ENCODE results near the gene TNFSF8.

The TNFSF8 gene

DNA sequence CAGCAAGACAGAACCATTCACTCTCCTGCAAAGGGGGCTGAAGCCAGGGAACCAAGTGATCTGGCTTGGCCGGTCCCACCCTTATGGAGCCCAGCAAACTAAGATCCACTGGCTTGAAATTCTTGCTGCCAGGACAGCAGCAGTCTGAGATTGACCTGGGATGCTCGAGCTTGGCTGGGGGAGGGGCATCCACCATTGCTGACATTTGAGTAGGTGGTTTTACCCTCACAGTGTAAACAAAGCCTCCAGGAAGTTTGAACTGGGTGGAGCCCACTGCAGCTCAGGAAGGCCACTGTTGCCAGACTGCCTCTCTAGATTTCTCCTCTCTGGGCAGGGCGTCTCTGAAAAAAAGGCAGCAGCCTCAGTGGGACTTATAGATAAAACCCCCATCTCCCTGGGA, 60.5 kb downstream of the TNFSF8 start:
- no peak for DNase-seq (ENCODE audit: low read depth)

DNA sequence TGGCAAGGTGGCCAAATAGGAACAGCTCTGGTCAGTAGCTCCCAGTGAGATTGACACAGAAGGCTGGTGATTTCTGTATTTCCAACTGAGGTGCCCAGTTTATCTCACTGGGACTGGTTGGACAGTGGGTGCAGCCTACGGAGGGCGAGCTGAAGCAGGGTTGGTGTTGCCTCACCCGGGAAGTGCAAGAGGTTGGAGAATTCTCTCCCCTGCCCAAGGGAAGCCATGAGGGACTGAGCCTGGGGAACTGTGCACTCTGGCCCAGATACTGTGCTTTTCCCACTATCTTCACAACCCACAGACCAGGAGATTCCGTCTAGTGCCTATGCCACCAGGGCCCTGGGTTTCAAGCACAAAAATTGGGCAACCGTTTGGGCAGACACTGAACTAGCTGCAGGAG, 61.0 kb downstream of the TNFSF8 start:
- no peak for DNase-seq (ENCODE audit: low read depth)

DNA sequence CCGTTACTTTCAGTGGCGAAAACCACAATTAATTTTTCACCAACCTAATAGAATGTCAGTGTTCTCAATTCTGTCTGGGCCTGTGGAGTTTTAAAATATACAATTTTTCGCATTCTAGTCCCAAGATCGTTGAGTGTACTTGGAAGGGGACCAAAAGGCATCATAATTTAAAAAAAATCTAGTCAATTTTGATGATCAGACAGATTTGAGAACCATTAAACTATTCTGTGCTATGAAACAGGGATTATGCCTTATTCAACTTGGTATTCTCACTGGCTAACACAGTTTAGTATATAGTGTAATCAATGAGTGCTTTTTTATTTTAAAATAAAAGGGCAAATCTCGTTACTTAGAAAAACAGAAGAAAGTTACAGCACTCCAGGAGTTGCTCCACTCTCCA, 63.1 kb downstream of the TNFSF8 start:
- no peak for DNase-seq (ENCODE audit: low read depth)

DNA sequence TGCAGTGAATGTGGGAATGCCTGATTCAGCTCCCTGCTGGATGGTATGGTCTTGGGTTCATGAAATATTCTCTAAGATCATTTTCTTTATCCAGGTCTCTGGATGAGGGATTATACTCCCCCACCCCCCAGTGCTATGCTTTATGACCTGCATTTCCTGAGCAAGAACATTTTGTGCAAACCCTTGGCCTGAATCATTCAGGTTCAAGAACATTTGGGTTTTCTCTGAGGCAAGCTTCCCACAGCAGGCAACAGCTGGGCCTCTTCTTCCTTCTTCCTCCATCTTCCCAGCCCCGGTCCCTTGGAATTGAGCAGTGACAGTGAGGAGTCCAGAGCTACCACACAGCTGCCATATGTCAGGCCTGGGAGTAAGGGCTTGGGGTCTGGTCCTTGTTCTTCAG, 65.9 kb downstream of the TNFSF8 start:
- DNase-seq (ENCODE audit: low read depth) = no peak

DNA sequence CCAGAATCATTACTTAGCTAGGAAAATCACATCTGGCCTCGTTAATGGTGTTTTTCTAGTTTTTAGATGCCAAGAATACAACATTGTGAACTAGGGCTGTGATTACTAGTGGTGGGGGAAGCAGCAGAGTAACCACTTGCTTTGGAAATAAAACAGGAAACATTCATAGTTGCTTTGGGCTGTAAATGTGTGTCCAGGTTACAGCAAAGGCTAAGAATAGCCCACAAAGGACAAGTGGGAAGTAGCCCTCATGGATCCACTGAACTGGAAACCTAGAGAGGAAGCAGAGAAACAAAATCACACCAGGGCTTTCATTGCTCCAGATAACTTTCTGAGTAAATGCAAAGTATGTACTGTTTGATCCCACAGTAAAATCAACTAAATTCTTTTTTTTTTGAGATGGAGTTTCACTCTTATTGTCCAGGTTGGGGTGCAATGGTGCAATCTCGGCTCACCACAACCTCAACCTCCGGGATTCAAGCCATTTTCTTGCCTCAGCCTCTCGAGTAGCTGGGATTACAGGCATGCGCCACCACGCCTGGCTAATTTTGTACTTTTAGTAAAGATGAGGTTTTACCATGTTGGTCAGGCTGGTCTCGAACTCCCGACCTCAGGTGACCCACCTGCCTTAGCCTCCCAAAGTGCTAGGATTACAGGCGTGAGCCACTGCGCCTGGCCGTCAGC, 68.3 kb downstream of the TNFSF8 start:
- DNase-seq (ENCODE audit: low read depth) = no peak

DNA sequence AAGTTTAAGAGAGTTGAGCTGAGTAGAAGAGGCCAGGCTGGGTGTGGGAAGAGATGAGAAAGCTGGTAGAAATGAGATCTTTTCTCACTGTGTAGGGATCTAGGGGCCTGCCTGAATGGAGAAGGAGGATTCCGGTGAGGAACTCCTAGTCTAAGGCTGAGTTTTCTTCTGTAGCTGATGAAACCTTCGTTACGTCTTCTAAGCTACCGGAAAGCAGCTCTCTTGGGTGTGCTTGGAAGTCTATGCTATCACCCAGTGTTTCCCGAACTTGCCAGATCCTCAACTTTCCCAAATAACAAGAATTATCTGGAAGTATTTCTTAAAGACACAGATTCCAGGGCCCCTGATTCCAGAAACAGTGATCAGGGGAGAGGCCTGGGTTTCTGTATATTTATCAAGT, 69.1 kb downstream of the TNFSF8 start:
- DNase-seq (ENCODE audit: low read depth) = no peak

DNA sequence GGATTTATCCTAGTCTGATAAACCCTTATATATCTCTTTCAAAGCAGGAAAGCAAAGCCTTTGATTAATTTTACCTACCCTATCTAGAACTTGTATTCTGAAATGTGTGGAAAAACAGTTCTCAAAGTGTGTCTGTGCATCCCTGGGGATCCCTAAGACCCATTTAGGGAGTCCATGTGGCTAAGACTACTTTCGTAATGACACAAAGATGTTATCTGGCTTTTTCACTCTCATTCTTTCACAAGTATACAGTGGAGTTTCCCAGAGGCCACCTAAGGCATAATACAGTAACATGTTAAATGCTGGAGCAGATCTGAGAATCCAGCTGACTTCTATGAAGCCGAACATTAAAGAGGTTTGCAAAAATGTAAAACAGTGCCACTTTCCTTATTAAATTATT, 70.2 kb downstream of the TNFSF8 start:
- DNase-seq (ENCODE audit: low read depth) = no peak

DNA sequence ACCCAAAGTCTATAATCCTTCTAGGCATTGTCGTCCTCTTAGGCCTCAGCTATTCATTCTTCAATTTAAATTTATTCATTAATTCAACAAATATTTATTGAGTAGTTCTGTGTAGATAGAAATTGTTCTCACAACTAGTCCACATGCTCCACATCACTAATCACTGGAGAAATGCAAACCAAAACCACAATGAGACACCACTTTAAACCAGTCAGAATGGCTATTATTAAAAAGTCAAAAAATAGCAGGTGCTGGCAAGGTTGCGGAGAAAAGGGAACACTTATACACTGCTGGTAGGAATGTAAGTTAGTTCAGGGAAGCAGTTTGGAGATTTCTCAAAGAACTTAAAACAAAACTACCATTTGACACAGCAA, 73.5 kb downstream of the TNFSF8 start:
- peak; percentile 50 for DNase-seq (ENCODE audit: low read depth)

DNA sequence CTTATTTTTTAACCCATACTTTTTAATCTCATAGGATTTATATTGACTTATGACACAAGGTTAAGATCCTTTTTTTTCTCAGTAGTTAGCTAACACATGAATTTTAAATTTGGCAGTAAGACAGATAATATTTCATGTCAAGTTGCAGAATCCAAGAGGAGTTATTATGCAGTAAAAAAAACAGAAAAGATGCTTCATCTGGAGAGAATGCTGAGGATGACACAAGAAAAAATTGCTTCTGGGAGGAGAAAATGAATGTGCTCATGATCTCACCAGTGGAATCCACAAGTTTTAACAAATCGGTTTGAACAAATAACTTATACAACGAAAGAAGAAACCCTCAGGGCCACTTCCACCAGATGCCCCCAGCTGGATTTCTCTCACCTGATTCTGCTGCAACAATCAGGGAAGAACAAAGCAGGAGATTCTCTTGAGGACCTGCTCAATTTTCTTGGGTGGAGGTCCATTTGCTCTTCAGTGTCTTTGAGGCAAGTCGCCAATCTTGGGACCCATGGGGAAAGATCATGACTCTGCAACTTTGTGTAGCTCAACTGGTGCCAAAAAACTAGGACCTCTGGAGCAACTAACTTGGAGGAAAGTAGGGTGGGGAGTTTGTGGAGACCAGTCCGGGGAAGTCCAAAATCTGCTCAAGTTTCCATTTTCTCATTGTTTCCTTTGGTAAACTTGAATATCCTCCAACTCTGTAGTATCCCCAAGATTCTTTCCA, 74.0 kb downstream of the TNFSF8 start:
- peak; percentile 90 for DNase-seq (ENCODE audit: low read depth)

DNA sequence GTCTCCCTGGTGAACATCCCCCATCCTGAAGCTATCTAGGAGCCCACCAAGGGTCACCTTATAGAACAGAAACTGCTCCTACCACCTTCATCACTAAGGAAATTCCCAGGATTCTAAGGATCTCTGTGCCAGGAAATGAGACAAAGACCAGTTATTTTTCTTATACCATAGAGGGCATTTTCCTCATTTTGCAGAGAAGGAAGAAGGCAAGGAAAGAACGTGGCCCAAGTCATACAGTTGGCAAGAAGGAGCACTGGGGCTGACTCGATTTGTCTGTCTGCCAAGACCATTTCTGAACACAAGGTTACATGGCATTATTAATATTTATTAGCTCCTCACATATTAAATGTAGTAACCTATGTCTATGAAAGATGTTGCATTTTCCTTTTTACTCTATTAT, 74.9 kb downstream of the TNFSF8 start:
- DNase-seq (ENCODE audit: low read depth) = peak; percentile 31

DNA sequence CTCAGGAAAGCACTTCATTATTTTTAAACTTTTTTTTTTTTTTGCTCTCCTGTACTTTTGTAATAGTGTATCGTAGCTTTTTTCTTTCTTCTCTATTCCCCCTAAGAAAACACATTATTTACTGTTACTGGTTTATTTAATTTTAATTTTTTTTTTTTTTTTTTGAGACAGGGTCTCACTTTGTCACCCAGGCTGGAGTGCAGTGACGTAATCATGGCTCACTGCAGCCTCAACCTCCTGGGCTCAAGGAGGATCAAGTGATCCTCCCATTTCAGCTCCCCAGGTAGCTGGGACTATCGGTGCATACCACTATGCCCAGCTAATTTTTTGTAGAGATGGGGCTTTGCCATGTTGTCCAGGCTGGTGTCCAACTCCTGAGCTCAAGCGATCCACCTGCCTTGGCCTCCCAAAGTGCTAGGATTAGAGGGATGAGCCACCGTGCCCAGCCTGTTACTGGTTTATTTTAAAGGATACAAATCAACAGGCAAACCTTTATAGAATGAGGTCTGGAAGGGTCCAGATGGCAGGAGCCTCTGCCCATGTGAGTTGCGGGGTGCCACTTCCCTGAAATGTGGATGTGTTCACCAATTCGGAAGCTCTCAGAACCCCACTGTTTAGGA, 75.5 kb downstream of the TNFSF8 start:
- no peak for DNase-seq (ENCODE audit: low read depth)

DNA sequence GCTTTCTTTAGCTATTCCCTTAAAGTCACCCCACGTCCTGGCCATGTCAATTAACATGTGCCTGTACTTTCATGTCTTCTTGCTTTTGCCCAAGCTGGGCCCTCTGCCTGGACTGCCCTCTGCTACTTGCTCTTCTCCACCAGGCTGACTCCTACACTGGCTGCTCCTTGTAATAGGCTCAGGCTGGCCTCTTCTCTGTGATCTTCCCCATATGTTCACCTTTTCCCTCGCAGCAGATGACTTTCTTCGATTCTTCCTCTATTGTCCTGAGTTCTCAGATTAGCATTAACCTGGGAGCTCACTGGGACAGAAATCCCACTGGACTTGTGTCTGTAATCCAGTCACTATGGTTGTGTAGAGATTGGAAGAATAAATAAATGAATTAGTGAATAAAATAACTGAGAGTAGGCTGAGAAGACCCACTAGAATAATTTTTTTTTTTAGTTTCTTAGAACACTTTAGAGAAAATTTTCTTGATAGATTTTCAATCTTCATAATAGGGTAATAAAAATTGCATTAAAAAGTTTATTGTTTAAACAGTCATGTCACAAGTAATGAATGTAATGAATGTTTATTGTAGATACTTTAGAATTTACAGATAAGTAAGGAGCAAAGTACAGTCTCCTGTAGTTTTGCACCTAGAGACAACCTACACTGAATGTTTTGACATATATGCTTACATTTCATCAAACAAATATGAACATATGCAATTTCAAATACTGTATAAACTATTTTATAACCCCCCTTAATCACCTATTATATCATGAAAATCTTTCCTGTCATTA, 77.1 kb downstream of the TNFSF8 start:
- no peak for DNase-seq (ENCODE audit: low read depth)

DNA sequence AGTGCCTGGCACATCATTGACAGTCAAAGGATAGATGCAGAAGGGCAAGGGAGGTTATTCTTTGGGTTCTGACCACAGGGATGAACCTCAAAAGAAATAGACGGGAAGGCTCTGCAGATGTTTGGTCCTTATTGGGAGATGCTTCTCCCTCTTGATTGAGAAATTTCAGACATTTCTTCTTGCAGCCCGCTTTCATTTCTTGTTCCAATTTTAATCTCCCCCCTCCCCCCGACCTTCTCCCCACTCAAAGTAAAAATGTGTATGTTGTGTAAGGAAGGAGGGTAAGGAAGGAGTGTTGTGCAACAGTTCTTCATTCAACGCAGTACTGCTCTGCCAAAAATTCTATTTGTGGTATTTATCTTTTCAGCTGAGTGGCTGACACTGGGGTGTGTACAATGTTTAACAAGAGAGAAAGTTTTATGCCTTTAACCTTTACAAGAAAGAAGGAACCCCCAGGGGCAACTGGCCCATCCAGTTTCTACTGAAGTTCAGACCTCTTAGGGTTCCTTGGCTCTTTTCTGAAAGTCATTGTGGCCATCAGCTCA, 78.3 kb downstream of the TNFSF8 start:
- DNase-seq (ENCODE audit: low read depth) = peak; percentile 70

DNA sequence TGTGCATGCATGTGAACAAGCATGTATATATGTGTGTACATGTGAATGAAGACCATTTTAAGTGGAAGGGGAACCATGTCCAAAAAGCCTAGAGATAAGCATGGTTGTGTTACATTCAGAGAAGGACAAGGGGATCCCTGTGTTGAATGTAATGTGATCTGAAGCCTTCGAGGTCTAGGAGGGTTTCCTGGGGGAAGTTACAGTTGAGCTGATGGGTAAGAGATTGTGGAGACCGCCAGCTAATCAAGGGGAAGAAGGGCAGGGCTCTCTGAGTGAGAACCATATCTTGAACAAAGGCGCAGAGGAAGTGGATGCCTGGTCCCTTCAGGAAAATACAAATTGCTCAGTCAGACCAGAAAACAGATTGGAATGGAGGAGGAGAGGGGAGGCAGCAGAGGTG, 79.1 kb downstream of the TNFSF8 start:
- DNase-seq (ENCODE audit: low read depth) = no peak
